ENCODE results near the gene OSBPL3.

Gene OSBPL3

DNA sequence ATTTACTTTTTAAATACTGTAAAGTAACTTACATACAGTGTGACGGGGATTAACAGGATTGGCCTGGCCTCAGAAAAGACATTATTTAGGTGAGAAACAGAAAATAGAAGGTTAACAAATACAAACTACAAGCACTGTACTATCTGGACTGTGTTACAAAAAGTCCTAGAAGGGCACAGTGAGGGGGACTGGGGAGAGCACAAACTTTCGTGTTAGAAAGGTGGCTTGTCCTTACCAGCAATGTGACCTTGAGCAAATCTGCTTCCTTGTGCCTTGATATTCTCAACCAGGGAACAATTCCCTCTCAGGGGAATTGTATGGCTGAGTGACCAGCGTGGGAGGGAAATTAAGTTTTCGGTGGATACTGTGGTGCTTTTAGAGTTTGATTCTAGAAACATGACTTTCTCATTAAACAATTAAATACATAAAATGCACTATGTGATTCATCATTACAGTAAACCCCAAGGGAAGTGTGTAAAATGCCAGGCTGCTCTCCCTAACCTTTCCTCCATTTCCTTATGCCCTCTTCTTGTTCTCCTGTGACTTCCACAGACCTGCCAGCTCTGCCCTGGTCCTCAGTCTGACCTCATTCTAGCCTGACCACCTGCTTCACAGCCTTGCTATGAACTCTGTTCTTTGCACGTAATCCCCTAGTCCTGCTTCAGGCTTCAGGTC, 57.7 kb downstream of the OSBPL3 start:
- Mint-ChIP-seq H3K4me1 (peaks cover 85% of the 10 kb centered on the region), H3K9me3 (no peaks in the 10 kb centered on the region), H3K27ac (peak overlapping the region; percentile 98), H3K36me3 (peaks cover 24% of the 10 kb centered on the region), H3K4me3 (peak overlapping the region; percentile 71)
- no peak for DNase-seq (ENCODE audit: low spot score in 2 of 2)
- no peak for ATAC-seq

DNA sequence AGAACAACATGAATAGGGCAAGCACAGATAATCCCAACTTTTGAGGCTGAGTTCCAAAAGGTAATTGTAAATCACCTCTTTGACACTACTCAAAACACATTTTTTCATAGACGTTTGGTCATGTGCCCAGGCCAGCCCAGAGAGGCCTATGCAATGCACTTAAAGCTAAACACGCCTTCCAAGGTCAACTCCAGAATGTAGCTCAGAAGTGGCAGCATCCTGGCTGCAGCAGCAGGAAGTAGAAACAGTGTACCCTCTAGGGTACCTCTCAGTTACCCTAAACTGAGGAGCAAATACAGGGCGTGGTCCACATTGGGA, 58.7 kb downstream of the OSBPL3 start:
- Mint-ChIP-seq H3K4me3 (peak overlapping the region; percentile 71), H3K27ac (peak overlapping the region; percentile 98), H3K4me1 (peaks cover 87% of the 10 kb centered on the region), H3K9me3 (no peaks in the 10 kb centered on the region), H3K36me3 (peaks cover 26% of the 10 kb centered on the region)
- peak; percentile 24 for ATAC-seq
- no peak for DNase-seq (ENCODE audit: low spot score in 2 of 2)

DNA sequence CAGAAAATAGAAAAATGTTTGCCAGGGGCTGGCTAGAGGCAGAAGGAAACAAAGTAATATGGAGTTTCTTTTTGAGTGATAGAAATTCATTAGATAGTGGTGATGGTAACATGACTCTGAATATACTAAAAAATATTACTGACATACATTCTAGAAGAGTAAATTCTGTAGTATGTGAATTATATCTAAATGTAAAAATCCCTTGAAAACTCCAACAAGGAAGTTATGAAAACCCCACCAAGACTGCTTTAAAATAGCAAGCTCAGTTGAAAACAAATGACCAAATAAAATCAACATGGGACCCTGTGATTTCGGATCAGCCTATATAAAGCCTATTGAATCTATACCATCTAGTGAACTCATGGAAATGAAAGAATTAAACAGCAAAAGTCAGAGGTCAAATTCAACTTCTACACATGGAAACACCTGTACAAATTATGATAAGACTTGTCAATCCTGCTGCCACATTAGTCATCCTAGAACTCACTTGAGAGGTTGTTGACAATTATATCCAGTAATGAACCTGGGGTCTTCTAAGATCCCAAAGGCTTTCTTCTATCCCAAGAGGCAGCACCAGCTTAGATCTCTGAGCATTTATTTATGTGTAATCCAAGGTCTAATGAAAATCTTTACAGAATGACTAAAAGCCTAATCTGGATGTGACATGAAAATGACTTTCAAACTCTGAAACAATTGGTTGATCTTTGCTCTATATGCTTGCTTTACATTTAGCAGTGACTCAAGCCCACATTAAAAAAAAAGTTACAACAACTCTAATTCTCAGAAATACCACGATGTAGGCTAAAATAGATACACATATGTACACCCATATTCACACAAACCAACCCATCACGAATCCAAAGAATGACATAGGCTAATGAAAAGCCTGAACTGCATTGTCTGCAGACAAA, 59.3 kb downstream of the OSBPL3 start:
- Mint-ChIP-seq H3K9me3 (no peaks in the 10 kb centered on the region), H3K36me3 (peaks cover 32% of the 10 kb centered on the region), H3K4me1 (peaks cover 88% of the 10 kb centered on the region), H3K27ac (peak overlapping the region; percentile 98), H3K4me3 (peak overlapping the region; percentile 71)
- DNase-seq (ENCODE audit: low spot score in 2 of 2) (no peak), ATAC-seq (peak; percentile 84)

GRCh38 chr7:24917510-24918239, 62.3 kb downstream of the OSBPL3 start:
- peak in 1 of 2 donors; percentile 47 for DNase-seq (ENCODE audit: low spot score in 2 of 2)
- Mint-ChIP-seq H3K4me3 (peak overlapping the region; percentile 71), H3K9me3 (no peaks in the 10 kb centered on the region), H3K36me3 (peaks cover 32% of the 10 kb centered on the region), H3K27ac (peak overlapping the region; percentile 98), H3K4me1 (peaks cover 97% of the 10 kb centered on the region)
- peak; percentile 59 for ATAC-seq

GRCh38 chr7:24916463-24917040, 63.4 kb downstream of the OSBPL3 start:
- DNase-seq (ENCODE audit: low spot score in 2 of 2) (peak in 1 of 2 donors; percentile 40), ATAC-seq (no peak)
- H3K27ac Mint-ChIP-seq, result peak overlapping the region; percentile 50
- peaks cover 97% of the 10 kb centered on the region for H3K4me1 Mint-ChIP-seq
- H3K36me3 Mint-ChIP-seq, result peaks cover 26% of the 10 kb centered on the region
- H3K9me3 Mint-ChIP-seq, result no peaks in the 10 kb centered on the region
- H3K4me3 Mint-ChIP-seq, result peak overlapping the region; percentile 71

GRCh38 chr7:24914465-24914859, 65.5 kb downstream of the OSBPL3 start:
- no peaks in the 10 kb centered on the region for H3K9me3 Mint-ChIP-seq
- ATAC-seq (no peak), DNase-seq (ENCODE audit: low spot score in 2 of 2) (no peak)
- H3K36me3 Mint-ChIP-seq, result peaks cover 18% of the 10 kb centered on the region
- peaks cover 97% of the 10 kb centered on the region for H3K4me1 Mint-ChIP-seq
- H3K27ac Mint-ChIP-seq, result peak overlapping the region; percentile 56
- peak overlapping the region; percentile 70 for H3K4me3 Mint-ChIP-seq

- DNase-seq (ENCODE audit: low spot score in 2 of 2), result peak in 1 of 2 donors; percentile 42
- no peak for ATAC-seq
- H3K9me3 Mint-ChIP-seq, result no peaks in the 10 kb centered on the region
- peaks cover 18% of the 10 kb centered on the region for H3K36me3 Mint-ChIP-seq
- peak overlapping the region; percentile 56 for H3K27ac Mint-ChIP-seq
- H3K4me3 Mint-ChIP-seq, result peak overlapping the region; percentile 70
- H3K4me1 Mint-ChIP-seq, result peaks cover 92% of the 10 kb centered on the region
Observed at GRCh38 chr7:24913801-24914464, 66.0 kb downstream of the OSBPL3 start.

DNA sequence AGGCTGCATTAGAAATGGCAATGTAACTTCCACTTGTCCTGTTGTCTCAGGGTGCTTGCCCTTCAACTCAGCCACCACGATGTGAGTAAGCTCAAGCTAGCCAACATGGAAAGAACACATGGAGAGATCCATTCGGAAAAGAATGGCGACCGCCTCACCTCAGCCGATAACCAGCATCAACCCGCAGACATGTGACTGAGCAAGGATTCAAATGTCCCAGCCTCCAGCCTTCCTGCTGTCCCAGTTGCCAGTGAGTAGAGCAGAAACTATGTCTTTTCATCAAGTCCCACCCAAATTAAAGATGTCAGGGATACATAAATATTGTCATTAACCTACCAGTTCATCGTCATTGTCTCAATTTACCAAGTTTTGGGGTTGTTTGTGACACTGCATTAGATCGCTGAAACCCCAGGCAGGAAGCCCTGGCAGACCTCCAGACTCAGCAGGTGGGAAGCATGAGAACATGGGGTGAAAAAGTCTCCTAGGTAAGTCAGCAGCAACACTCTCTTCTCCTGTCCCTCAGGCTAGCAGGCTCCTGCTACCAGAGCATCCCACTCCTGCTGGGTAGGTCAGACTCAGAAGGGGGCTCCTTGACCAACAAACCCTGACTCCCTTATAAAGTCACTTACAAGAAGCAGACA, 67.0 kb downstream of the OSBPL3 start:
- ATAC-seq (no peak), DNase-seq (ENCODE audit: low spot score in 2 of 2) (peak in 1 of 2 donors; percentile 49)
- H3K27ac Mint-ChIP-seq, result peak overlapping the region; percentile 56
- no peaks in the 10 kb centered on the region for H3K9me3 Mint-ChIP-seq
- H3K4me3 Mint-ChIP-seq, result peak overlapping the region; percentile 70
- peaks cover 18% of the 10 kb centered on the region for H3K36me3 Mint-ChIP-seq
- H3K4me1 Mint-ChIP-seq, result peaks cover 82% of the 10 kb centered on the region

- H3K9me3 Mint-ChIP-seq, result no peaks in the 10 kb centered on the region
- peak in 1 of 2 donors; percentile 43 for DNase-seq (ENCODE audit: low spot score in 2 of 2)
- H3K4me1 Mint-ChIP-seq, result peaks cover 77% of the 10 kb centered on the region
- H3K36me3 Mint-ChIP-seq, result peaks cover 18% of the 10 kb centered on the region
- H3K27ac Mint-ChIP-seq, result peak overlapping the region; percentile 56
- peak overlapping the region; percentile 70 for H3K4me3 Mint-ChIP-seq
- ATAC-seq, result no peak
Observed at GRCh38 chr7:24912424-24912823, 67.6 kb downstream of the OSBPL3 start.

DNA sequence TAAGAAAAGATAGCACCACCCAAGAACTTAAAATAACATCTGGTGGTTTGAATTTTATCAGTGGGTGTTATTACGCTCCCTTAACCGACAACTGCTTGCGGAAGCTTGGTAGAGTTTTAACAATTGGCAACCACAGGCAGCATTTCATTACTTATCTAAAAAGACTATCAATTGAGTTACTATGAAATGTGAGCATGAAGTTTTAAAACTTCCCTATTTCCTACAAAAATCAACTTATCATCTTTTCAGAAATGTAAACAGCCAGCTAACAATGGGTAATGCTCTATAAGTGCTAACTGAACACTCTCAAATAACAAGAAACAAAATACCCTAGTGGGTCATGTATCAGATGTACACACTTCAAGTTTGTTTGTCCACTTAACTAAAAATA, 68.8 kb downstream of the OSBPL3 start:
- H3K9me3 Mint-ChIP-seq, result no peaks in the 10 kb centered on the region
- peak overlapping the region; percentile 92 for H3K27ac Mint-ChIP-seq
- peak overlapping the region; percentile 70 for H3K4me3 Mint-ChIP-seq
- DNase-seq (ENCODE audit: low spot score in 2 of 2) (peak in 1 of 2 donors; percentile 50), ATAC-seq (peak; percentile 51)
- H3K36me3 Mint-ChIP-seq, result peaks cover 15% of the 10 kb centered on the region
- H3K4me1 Mint-ChIP-seq, result peaks cover 65% of the 10 kb centered on the region

DNA sequence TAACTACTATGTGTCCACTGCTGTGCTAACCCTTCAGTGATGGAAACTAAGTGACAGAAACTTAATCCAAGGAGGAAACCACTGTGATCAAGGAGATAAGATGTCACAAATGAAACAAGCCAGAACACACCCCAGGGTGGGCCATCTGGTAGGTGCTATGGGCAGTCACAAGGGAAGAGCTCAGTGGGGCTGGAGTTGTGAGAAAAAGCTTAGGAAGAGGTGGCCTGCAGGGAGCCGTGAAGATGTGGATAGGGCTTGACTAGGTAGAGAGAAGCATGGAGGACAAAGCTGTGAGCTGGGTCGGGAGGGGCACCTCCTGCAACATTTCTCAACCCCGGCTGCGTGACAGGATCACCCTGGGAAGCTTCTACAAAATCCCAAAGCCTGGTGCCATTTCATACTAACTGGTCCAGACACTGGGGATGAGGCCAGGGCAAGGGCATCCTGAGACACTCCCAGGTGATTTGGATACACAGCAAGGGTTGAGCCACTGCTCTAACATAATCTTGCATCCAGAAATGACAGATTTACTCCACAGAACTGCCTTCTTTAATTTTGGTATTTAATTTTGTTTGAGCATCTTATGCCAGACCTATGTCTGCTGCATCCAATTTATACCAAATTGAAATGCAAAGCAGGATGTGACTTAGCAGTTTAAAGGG, 69.3 kb downstream of the OSBPL3 start:
- Mint-ChIP-seq H3K27ac (peak overlapping the region; percentile 92), H3K4me1 (peaks cover 59% of the 10 kb centered on the region), H3K4me3 (peak overlapping the region; percentile 70), H3K9me3 (no peaks in the 10 kb centered on the region), H3K36me3 (peaks cover 15% of the 10 kb centered on the region)
- ATAC-seq (no peak), DNase-seq (ENCODE audit: low spot score in 2 of 2) (peak in 1 of 2 donors; percentile 55)

GRCh38 chr7:24908727-24909126, 71.3 kb downstream of the OSBPL3 start:
- peaks cover 11% of the 10 kb centered on the region for H3K36me3 Mint-ChIP-seq

GRCh38 chr7:24908166-24908565, 71.8 kb downstream of the OSBPL3 start:
- H3K36me3 Mint-ChIP-seq, result peaks cover 11% of the 10 kb centered on the region
- no peaks in the 10 kb centered on the region for H3K9me3 Mint-ChIP-seq
- peaks cover 37% of the 10 kb centered on the region for H3K4me1 Mint-ChIP-seq
- H3K27ac Mint-ChIP-seq, result no peak overlapping the region
- ATAC-seq, result no peak
- DNase-seq (ENCODE audit: low spot score in 2 of 2), result no peak
- no peak overlapping the region for H3K4me3 Mint-ChIP-seq

More at GRCh38 chr7:24908727-24909126, 71.3 kb downstream of the OSBPL3 start:
- no peaks in the 10 kb centered on the region for H3K9me3 Mint-ChIP-seq
- H3K27ac Mint-ChIP-seq, result no peak overlapping the region
- DNase-seq (ENCODE audit: low spot score in 2 of 2) (peak in 1 of 2 donors; percentile 46), ATAC-seq (no peak)
- peaks cover 40% of the 10 kb centered on the region for H3K4me1 Mint-ChIP-seq
- no peak overlapping the region for H3K4me3 Mint-ChIP-seq

Data from stimulated activated effector memory CD8-positive, alpha-beta T cell treated with anti-CD3 and anti-CD28 coated beads, Interleukin-12 subunit alpha, Interleukin-12 subunit beta, amount 100 ng/mL, for 72 hours (primary cell).